GM21515 (cell line): Measurements from ENCODE around the gene RECQL5.
"Not testable (repeated sequence)": the region's sequence is repeated elsewhere in the genome, so short reads cannot be mapped to it uniquely, and the experiment has no call there.

ENCODE experiments used
- ATAC-seq: cut with Tn5 transposase; IDR thresholded peaks from one replicate; pipeline ENCODE4 v1.9.1; 2021; ENCODE audit not compliant: unreplicated experiment

RECQL5 gene

DNA sequence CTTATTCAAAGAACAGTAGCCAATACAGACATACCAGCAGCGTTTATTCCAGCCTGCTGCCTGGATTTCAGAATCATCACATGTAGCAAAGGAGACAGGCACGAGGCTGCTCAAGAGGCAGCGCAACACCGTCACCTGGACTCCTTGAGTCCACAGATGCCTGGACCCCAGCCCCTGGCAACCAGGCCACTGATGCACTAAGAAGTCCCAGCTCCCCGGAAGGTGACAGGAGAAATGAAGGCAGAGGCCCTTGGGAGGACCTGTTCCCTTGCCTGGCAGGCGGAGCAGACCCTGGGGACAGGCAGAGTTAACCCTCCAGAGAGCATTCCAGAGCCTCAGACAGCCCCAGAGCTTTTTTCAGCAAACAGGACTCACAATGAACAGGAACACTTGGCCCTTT lies 17.3 kb downstream of the RECQL5 start:
- ATAC-seq, result no peak

DNA sequence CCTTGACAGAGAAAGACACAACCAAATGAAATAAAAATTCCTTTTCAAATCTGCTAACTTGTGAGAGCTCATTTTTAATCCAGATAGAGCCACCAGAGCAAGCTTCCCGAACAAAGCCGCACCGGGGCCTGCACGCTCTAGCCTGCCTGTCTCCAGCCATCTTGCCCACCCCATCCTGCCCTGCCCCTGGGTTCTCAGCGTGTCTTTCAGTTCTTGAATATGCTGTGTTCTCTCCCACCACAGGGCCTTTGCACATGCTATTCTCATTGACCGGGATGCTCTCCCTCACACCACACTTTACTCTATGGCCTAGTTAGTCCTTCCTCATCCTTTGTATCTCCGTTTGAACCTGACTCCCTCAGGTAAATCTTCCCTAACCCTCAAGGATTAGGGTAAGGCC lies 19.0 kb downstream of the RECQL5 start:
- ATAC-seq, result no peak

DNA sequence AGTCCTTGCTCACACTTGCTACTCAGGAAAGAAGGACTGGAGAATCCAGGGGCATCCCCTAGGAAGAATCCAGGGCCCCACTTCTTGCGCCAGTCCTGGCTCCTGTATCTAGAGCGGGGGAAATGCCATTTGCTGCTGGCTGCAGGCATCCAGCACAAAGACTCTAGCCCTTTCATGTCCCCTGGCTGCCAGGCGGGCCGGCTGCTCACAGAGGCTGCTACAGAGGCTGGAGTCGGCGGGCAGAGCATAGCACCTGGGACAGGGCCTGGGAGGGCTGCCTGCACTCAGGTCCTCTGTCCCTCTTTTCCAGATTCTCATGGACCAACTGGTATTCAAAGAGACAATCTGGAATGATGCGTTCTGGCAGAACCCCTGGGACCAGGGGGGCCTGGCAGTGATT lies 19.9 kb downstream of the RECQL5 start:
- ATAC-seq, result no peak

DNA sequence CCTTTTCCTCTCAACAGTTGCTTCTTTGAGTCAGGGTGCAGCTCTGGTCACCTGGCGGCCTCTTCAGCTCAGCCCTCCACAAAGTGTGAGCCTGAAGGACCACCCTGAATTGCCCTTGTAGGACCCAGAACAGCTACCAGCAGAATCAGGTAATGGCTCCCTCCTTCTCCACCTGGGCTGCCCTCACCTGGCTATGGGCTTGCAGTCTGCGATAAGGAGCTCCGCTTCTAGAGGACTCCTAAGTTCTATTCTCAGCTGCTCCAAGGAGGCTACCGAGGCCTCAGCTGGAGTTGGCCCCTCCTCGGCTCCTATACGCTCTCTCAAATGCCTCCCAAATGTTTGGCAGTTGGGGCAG lies 20.3 kb downstream of the RECQL5 start:
- ATAC-seq, result no peak

DNA sequence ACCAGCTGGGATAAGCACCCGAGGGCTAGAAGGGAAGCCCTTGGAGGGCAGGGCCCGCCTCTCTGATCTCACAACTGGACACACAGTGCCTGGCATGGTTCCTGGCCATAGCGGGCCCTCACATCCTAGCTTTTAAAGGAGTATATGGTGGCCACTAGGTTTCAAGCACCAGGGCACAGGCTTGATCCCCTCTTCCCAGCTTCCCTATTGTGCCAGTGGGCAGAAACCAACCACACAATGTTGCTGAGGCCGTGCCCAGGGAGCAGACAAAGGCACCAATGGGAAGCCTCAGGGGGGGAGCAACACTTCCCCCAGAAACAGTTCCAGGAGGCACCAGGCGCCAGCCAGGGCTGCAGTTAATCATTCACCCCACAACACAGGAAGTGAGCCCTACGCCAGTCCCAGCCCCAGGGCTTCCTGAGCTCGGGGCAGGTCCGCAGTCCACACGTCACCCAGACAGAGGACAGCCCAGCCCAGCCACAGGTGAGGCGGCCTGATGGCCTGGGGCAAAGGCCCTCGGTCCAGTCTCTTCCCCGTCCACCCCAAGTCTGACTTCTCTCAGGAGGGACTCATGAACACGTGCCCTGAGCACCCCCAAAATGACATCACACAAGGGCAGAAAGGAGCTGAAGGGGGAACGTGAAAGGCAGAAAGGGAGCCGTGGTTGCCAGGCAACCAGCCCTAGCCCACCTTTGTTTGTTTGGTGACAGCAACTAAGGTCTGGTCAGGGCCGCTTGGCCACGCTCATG lies 20.9 kb downstream of the RECQL5 start:
- ATAC-seq, result no peak

DNA sequence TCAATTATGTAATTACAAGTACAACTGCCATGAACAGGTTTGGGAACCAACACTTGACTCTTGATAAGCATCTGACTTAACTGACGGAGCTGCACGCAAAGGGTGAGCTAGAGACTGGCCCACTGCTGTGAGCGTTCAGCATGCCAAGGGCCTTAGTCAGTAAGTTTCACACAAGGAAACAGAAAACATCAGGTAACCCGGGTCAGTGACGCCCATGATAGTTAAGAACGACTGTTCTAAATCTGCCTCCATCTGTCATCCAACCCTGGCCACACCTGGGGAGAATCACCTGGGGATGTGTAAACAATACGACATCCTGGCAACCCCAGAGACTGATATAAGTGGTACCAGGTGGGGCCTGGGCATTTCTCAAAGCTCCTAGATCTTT lies 21.5 kb downstream of the RECQL5 start:
- ATAC-seq, result no peak

DNA sequence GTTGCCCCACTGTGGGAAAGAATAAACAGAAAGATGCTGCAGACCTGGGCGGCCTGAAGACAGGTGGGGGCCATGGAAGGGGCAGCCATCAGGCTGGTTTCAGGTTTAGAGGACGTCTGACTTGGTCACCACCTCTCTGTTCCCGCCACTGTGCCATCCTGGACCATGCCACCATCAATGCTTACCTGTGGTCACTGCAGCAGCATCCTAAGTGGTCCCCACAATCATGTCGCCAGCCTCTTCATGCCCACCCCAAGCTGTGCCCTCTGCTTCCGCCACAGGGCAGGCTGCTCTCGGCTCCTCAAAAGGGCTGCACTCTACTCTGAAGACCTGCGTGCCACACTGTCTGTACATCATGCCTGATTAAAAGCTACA lies 23.3 kb downstream of the RECQL5 start:
- no peak for ATAC-seq

DNA sequence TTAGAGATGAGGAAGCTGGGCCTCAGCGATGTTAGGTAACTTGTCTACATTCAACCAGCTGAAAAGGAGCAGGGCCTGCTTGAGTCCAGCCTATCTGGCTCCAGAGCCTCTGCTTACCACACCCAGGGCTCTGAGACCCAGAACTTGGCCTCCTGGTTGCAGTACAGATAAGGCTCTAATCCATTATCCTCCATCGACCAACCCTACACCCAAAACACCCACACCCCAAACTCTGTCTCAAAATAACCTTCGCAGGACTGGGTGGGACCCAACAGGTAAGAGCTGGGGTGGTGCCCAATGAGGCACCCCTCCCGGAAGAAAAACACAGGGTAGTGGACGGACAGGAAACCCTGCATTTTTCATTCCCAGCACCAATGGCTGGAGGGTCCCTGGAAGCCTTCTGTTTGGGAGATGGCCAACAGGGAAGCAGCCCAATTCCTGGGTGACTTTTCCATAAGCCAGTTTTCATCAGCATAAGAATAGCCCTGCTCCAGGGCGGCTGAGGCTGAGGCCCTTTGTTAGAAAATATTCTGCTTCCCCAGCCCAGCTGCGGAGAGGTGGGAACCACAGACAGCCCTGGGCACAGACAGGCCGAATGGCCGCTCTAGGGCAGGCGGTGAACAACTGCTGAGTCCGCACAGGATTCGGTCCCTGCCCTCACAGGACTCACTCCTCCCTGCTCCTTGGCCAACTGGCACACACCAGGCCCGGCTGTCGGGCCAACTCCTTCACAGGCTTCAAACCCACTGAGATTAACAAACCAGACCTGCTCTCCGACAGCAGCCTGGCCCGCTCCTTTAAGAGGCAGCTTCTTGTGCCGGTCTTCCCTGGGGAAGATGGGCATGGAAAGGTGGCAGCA lies 23.9 kb downstream of the RECQL5 start:
- ATAC-seq, result no peak

DNA sequence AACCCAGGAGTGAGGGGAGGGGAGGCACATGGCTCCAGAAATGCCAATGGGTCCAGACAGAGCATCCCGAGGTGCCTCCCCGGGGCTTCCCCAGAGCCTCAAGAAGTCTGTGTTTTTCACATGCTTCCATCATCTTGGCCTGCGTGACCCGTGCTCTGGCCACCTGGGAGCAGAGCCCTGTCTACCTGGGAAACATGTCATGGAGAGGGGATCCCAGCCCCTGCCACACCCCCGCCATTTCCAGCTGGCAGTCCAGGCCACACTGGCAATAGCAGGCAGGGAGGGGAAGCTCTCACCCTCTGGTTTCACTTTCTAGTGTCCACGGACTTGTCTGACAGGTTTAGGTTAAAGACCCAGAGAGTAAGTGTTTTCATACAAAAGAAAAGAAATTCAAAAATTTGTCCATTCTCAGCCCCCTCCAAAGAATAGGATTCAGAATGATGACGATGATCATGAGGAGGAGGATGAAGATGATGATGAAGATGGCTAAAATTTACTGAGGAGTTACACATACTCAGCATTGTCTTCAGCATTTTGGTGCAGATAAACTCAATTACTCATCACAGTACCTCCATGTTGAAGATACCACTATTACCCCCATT lies 24.7 kb downstream of the RECQL5 start:
- ATAC-seq, result no peak

DNA sequence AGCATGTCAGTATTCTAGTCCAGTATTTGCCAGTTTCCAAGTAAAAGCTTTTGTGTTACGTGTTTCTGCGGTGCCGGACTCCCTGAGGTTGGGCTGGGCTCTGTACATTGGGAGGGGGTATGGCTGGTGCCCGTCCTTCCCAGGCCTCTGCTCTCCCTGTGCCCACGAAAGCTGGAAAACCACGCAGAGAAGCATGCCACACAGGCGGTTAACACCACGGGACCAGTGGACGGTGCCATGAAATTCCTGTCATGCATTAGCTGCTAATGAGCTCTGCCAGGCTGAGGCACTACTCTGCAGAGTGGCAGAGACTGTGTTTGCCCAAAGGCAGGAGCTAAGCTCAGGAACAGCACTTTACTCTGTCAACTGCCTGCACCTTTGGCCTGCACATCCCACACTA lies 25.6 kb downstream of the RECQL5 start:
- ATAC-seq, result no peak

DNA sequence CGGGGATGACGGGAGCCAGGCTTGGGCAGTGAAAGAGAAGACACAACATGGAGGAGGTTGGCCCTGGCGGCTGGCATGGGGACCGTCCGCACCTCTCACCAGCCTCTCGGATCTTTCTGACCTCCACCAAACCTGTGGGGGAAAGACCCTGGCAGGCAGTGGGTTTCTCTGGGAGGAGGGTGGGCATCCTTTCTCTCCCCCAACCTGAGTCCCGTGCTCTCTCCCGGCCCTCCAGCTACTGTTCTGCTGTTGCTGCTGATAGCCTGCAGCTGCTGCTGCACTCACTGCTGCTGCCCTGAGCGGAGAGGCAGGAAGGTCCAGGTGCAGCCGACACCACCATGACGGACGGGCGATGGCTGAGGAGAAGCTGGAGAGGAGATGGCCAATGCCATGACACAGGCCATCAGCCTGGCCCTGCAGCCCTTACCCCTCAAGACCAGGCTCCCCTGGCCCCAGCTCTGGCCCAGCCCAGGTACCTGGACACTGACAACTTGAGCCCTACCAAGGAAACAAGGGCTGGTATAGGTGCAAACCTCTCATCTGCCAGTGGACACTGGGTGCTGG lies 26.3 kb downstream of the RECQL5 start:
- no peak for ATAC-seq

DNA sequence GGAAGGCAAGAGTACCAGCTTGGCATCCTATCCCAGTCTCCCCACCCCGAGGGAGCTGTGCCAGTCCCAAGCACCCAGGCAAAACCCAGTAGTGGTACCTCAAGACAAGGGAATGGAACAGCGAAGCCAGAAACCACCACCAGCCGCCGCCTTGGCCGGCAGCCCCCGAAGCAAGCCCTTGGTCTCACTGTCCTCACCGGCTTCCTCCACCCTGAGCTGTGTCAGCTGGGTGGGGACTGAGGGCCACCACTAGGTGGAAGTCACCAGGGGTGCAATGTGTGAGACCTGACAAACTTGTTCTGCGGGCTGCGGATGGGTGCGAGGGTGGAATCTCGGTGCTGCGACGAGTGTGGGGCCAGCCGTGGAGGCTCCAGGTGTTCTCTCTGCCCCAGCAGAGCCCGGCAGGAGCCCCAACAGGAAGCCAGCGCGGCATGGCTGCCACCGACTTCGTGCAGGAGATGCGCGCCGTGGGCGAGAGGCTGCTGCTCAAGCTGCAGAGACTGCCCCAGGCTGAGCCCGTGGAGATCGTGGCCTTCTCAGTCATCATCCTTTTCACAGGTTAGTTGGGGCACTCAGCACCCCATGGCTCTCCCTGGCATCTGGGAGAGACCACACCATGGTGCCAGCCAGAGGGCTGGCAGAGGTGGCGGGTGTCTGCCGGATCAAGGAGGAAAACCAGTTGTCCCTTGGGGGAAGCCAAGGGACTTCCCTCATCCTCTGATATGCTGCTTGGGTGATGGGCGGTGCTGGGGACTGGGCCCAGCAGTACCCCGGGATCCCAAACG lies 27.0 kb downstream of the RECQL5 start:
- no peak for ATAC-seq

DNA sequence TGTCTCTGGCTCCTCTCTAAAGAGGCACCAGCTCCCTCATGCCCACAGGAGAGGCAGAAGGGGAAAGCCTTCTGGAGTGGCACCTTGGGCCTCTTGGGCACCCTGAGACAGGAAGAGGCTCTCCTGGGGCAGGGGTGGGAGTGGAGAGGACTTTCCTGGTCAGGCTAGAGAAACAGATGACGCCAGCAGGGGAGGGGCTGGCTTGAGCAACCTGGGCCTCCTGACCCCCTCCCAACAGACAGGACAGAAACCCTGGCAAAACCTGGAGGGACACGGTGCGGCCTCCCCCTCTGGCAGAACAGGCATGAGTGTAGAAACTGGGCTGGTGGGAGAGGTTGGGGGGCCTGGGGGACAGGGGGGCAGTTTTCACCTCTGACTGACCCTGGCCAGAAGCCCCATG lies 27.6 kb downstream of the RECQL5 start:
- no peak for ATAC-seq

DNA sequence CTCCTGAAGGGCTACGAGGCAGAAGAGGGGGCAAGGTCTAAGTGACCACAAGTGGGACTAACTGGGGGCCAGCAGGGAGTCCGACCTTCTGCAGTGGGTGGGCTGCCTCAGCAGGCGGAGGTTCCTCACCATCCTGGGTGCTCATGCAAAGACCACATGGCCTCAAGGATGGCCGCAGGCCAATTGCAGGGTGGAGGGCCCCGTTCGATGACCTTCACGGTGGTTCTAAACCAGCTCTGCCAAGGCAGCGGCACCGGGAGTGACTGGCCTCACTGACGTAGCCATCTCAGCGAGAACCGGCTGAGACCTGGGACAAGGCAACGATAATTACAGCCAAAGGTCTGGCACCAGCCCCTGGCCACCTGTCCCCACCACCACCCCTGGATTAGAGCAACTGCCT lies 28.1 kb downstream of the RECQL5 start:
- ATAC-seq, result no peak

DNA sequence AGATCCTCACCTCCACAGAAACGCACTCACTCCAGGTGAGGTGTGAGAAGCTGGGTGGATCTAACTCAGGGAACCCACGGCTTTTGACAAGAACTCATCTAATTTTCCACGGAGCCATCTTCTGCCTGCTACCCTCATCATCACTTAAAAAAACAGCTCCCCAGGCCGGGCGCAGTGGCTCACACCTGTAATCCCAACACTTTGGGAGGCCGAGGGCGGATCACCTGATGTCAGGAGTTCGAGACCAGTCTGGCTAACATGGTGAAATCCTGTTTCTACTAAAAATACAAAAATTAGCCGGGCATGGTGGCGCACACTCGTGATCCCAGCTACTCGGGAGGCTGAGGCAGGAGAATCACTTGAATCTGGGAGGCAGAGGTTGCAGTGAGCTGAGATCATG lies 28.9 kb downstream of the RECQL5 start:
- not testable (repeated sequence) for ATAC-seq

DNA sequence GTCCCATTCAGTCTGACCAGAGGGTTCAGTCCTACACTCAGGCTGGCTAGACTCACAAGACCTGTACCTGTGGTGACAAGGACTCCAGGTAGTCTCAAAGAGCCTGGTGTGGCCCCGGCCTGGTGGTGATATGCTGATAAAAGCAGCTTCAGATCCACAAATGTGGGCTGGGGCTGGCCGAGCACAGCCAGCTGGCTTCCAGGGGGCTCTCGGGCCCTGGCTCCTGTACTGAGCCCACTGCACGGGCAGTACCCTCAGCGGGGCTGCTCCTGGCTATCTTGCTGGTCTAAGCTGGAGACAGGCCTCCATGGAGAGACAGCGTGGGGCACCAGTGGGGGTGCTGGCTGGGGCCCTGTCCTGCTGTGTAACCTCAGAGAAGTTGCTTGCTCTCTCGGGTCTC lies 29.4 kb downstream of the RECQL5 start:
- ATAC-seq, result no peak

DNA sequence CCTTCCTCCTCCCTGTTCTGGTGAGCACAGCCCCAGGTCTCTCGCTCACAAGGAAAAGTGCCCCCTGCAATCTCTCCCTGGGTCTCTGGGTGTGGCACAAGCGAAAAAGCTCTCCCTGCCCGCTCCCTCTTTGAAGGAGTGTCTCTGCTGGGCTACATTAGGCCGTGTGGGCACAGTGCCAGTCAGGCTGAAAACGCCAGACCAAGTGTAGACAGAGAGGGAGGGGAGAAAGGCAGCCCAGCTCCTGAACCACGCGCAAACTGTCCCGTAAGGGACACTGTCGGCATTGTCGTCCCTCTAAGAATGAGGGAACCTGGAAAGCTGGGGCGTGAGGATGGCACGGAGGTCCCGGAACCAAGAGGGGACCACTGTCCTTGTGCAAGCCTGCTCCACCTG lies 29.8 kb downstream of the RECQL5 start:
- no peak for ATAC-seq

DNA sequence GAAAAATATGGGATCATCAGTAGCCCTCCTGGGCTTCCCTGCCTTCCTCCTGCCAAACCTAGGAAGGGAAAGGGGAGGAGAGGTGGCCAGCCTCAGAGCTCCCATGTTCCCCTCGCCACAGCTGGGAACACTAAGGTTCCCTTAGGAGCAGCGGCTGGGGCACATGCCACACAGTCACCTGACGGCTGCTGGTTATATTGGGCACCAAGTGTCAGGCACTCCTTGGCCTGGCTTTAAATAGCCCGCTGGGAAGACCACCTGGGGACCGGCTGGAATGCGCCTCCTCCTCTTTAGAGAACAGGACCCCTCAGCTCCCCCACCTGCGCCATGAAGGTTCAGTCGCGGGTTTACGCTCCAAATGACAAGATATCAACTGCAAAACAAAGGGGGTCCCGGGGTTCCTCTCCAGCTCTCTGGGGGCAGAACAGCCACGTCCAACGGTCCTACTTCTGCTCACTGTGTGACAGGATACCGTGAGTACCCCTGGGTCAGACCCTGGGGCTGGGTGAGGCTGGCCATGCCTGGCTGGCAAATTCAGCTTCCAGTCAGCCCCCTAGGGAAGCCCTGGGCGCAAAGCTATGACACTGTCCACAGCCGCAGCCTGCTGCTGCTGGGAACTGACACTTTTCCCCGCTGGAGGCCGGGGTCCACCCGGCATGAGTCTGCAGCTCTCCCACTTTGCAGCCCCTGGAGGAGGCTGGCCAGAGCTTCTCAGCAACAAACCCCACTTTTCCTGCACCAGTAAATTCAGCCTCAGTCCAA lies 30.4 kb downstream of the RECQL5 start:
- no peak for ATAC-seq

DNA sequence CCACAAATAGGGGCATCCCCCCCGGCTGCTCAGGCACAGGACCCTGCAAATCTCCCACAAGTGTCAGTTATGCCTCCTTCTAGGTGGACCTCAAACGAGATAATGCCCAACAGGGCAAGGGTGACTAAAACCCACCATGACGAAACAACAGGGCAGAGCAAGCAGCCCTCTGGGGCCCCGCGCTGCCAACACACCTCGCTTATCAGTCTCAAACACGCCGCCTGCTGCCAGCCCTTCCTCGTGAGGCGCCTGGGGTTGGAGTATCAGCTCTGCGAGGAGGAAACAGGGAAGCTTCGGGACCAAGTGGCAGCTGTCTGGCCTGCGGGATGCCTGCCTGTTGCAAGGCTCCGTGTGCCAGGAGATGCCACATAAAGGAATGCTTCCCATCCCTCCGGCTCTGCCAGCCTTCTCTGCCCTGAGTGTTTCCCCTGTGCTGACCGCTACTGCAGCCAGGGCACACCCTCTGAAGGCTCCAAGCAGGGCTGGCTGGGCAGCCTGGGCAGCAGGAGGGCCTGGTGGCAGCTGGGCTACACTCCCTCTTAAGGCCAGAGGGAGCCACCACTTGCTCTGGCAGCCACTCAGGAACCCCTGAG lies 31.2 kb downstream of the RECQL5 start:
- no peak for ATAC-seq
